Measurements from ENCODE around the gene ABLIM3.

GRCh38 chr5:149217096-149217802 is 76.0 kb downstream of the ABLIM3 start:
- TF ChIP-seq TAF1 (IDR thresholded peaks at IDR 0.05; ENCODE audit: low read depth, low read length) (no peak), POLR2A (IDR thresholded peaks at IDR 0.05; ENCODE audit: low read depth, low read length) (no peak)
